Keratinocyte (primary cell): ENCODE results near the gene IL19.

Source experiments
- EZH2 ChIP-seq: IDR thresholded peaks from one replicate; pipeline ENCODE4 v1.6.1; 2012; ENCODE audit warnings: inconsistent platforms, mild to moderate bottlenecking, low read length, moderate library complexity
- TF ChIP-seq, protein P1 (sequence below), 3 experiments: IDR thresholded peaks in 1 of 3; conservative IDR thresholded peaks in 1 of 3; optimal IDR thresholded peaks in 1 of 3; 2 replicates in 2 of 3; 3 replicates in 1 of 3; pipeline versions ENCODE3 to v1.5.1; 2011; ENCODE audit warnings: low read length in 3 of 3, mild to moderate bottlenecking in 3 of 3, moderate library complexity in 2 of 3, control low read depth in 1 of 3, inconsistent platforms in 1 of 3; ENCODE audit not compliant: insufficient read depth in 2 of 3; ENCODE audit errors: extremely low read depth in 1 of 3

DNA sequence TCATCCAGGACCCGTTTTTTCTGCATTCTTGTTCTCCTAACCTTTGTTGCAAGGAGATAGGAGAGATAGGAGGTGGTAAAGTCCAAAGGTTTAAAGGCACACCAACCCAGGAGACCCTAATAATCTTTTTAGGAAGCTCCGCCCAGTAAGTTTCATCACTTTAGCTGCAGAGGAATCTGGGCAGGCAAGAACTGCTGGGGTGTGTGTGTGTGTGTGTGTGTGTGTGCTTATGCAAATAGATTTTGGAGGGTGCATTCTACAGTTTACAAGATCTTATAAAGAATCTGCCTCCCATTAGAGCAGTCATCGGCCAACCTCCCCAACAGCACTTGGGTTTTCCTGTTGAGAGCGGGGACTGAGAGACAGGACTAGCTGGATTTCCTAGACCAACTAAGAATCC, 5.7 kb downstream of the IL19 start:
- TF ChIP-seq, protein P1, sequence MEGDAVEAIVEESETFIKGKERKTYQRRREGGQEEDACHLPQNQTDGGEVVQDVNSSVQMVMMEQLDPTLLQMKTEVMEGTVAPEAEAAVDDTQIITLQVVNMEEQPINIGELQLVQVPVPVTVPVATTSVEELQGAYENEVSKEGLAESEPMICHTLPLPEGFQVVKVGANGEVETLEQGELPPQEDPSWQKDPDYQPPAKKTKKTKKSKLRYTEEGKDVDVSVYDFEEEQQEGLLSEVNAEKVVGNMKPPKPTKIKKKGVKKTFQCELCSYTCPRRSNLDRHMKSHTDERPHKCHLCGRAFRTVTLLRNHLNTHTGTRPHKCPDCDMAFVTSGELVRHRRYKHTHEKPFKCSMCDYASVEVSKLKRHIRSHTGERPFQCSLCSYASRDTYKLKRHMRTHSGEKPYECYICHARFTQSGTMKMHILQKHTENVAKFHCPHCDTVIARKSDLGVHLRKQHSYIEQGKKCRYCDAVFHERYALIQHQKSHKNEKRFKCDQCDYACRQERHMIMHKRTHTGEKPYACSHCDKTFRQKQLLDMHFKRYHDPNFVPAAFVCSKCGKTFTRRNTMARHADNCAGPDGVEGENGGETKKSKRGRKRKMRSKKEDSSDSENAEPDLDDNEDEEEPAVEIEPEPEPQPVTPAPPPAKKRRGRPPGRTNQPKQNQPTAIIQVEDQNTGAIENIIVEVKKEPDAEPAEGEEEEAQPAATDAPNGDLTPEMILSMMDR (optimal IDR thresholded peaks at IDR 0.05 in 1 of 3, IDR thresholded peaks at IDR 0.05 in 1 of 3, conservative IDR thresholded peaks at IDR 0.05 in 1 of 3; ENCODE audit: extremely low read depth in 1 of 3, insufficient read depth in 2 of 3, low read length in 3 of 3): no peak
- TF ChIP-seq EZH2: no peak
